Hepatocyte (in vitro differentiated cells): ENCODE results near the gene CREB5.

Experiments used
- EZH2 ChIP-seq: fragments of 200-600 bp; sonication (generic); IDR thresholded peaks from 2 replicates; pipeline ENCODE4 v1.6.1; 2016; ENCODE audit warnings: antibody characterized with exemption, mild to moderate bottlenecking, borderline replicate concordance
- TF ChIP-seq, protein P1 (sequence below): fragments of 200-600 bp; sonication (generic); IDR thresholded peaks from 2 replicates; pipeline ENCODE4 v1.5.1; 2016; ENCODE audit warnings: antibody characterized with exemption, mild to moderate bottlenecking; ENCODE audit not compliant: poor library complexity

DNA sequence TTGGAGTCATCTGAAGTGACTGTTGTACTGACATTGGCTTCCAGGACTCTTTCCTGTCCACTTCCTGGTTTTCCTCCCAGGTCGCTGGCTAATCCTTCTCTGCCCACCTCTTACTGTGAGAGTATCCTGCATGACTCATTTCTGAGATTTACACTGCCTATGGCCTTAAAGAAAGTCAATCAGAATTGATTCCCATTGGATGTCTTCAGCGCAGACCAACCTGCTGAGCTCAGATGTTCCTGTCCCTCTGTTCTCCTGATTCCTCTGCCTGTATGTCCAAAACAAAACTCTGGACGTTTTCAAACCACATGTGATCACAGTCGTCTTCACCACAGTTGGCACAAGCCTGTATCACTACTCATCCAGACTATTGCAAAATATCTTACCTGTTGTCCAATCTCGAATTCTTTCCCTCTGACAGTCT is 262.1 kb downstream of the CREB5 start:
- TF ChIP-seq, protein P1, sequence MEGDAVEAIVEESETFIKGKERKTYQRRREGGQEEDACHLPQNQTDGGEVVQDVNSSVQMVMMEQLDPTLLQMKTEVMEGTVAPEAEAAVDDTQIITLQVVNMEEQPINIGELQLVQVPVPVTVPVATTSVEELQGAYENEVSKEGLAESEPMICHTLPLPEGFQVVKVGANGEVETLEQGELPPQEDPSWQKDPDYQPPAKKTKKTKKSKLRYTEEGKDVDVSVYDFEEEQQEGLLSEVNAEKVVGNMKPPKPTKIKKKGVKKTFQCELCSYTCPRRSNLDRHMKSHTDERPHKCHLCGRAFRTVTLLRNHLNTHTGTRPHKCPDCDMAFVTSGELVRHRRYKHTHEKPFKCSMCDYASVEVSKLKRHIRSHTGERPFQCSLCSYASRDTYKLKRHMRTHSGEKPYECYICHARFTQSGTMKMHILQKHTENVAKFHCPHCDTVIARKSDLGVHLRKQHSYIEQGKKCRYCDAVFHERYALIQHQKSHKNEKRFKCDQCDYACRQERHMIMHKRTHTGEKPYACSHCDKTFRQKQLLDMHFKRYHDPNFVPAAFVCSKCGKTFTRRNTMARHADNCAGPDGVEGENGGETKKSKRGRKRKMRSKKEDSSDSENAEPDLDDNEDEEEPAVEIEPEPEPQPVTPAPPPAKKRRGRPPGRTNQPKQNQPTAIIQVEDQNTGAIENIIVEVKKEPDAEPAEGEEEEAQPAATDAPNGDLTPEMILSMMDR, result no peak
- TF ChIP-seq EZH2, result no peak
